Erythroblast (primary cell): ENCODE measurements around the gene LAMB4.

ENCODE experiments used
- GATA1 ChIP-seq: IDR thresholded peaks from 2 replicates; pipeline ENCODE4 v1.6.1; 2011; ENCODE audit warnings: low read depth, mild to moderate bottlenecking, control low read depth, low read length, moderate library complexity
- POLR2A ChIP-seq: IDR thresholded peaks from 2 replicates; pipeline ENCODE4 v1.6.1; 2011; ENCODE audit warnings: mild to moderate bottlenecking, low read length

DNA sequence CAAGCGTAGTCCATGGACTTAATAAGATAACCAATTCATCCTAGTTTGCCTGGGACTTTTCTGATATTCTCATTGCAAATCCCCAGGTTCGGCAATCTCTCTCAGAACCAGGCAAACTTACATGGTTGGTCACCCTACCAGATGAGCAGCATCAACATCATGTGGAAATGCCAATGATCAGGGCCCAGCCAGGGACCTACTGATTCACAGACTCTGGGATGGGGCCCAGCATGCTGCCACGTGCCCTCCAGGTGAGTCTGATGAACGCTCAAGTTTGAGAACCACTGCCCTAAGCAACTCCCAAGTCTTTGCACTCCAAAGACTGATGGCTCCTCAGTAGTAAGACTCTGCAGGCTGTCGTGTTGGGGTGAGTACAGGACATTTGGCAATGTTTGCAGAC lies 2.7 kb downstream of the LAMB4 start:
- TF ChIP-seq POLR2A (no peak), GATA1 (no peak)
